Smooth muscle cell (in vitro differentiated cells): Measurements from ENCODE around the gene GPR156. TPM values are rescaled to one million over a fixed set of nuclear protein-coding genes. Genes with fewer than 3 reads are reported as not detected.

Source experiments
- DNase-seq: peaks from one replicate; lab custom pipeline; 2025; ENCODE audit not compliant: unreplicated experiment; lab: John Stamatoyannopoulos, UW
- H2AFZ ChIP-seq: fragments of 200-600 bp; sonication (generic); 2 replicates; pipeline ENCODE4 v1.6.0; 2016; ENCODE audit warnings: antibody characterized with exemption, low read depth, mild to moderate bottlenecking
- H3F3A ChIP-seq: fragments of 200-600 bp; sonication (generic); 2 replicates; pipeline ENCODE4 v1.6.0; 2017; ENCODE audit warnings: antibody characterized with exemption, low read depth
- H3K27ac ChIP-seq: fragments of 200-600 bp; sonication (generic); 2 replicates; pipeline ENCODE4 v1.5.1; 2016; ENCODE audit warnings: low read depth, mild to moderate bottlenecking
- H3K27me3 ChIP-seq: fragments of 200-600 bp; sonication (generic); 2 replicates; pipeline ENCODE4 v1.6.1; 2016; ENCODE audit warnings: low read depth, mild to moderate bottlenecking
- H3K36me3 ChIP-seq: fragments of 200-600 bp; sonication (generic); 2 replicates; pipeline ENCODE4 v1.5.1; 2016; ENCODE audit warnings: low read depth
- H3K4me1 ChIP-seq: fragments of 200-600 bp; sonication (generic); 2 replicates; pipeline ENCODE4 v1.5.1; 2016; ENCODE audit warnings: low read depth
- H3K4me2 ChIP-seq: fragments of 200-600 bp; sonication (generic); 2 replicates; pipeline ENCODE4 v1.6.0; 2016; ENCODE audit warnings: mild to moderate bottlenecking
- H3K4me3 ChIP-seq: fragments of 200-600 bp; sonication (generic); 2 replicates; pipeline ENCODE4 v1.5.1; 2016; ENCODE audit warnings: mild to moderate bottlenecking
- H3K79me2 ChIP-seq: fragments of 200-600 bp; sonication (generic); 2 replicates; pipeline ENCODE4 v1.6.0; 2016; ENCODE audit warnings: low read depth, mild to moderate bottlenecking
- H3K9ac ChIP-seq: fragments of 200-600 bp; sonication (generic); 2 replicates; pipeline ENCODE4 v1.6.0; 2016; ENCODE audit warnings: low read depth
- H3K9me3 ChIP-seq: fragments of 200-600 bp; sonication (generic); replicated peaks from 2 replicates; pipeline ENCODE4 v1.5.1; 2016; ENCODE audit warnings: low read depth
- H4K20me1 ChIP-seq: fragments of 200-600 bp; sonication (generic); 2 replicates; pipeline ENCODE4 v1.6.0; 2016; ENCODE audit warnings: low read depth
- WGBS: methylation state at CpG from one replicate; pipeline ENCODE4 v1.1.7; 2016; ENCODE audit warnings: low lambda C conversion rate; 5-methylcytosine and 5-hydroxymethylcytosine counted together
- polyA plus RNA-seq: library from polyadenylated mRNA; unstranded; fragments of >200 nt; fragmentation: Nextera tagmentation; extraction: Ambion mirVana; gene quantifications from 2 replicates; pipeline ENCODE4 v1.2.1, GENCODE V29; 2016
- total RNA-seq: library from RNA; depleted of rRNA; stranded (reverse); fragments of >200 nt; gene quantifications from 2 replicates; pipeline ENCODE4 v1.2.3, GENCODE V29; 2014
- TF ChIP-seq, protein P1 (sequence below): fragments of 200-600 bp; sonication (generic); IDR thresholded peaks from 2 replicates; pipeline ENCODE4 v1.5.1; 2017; ENCODE audit warnings: borderline replicate concordance, mild to moderate bottlenecking, antibody characterized with exemption; ENCODE audit not compliant: insufficient read depth, poor library complexity, severe bottlenecking

The GPR156 gene
- total and polyA plus RNA-seq, 2 experiments from 2014 or later, result 1.2 to 2.9 TPM

- Histone ChIP-seq H3F3A (no peaks in the 10 kb centered on the region), H3K4me1 (peaks cover 9% of the 10 kb centered on the region), H3K36me3 (no peaks in the 10 kb centered on the region), H3K4me2 (no peak overlapping the region), H3K9ac (no peak overlapping the region), H2AFZ (no peak overlapping the region), H3K79me2 (no peaks in the 10 kb centered on the region), H4K20me1 (no peaks in the 10 kb centered on the region), H3K27ac (no peak overlapping the region), H3K9me3 (no peaks in the 10 kb centered on the region), H3K27me3 (peaks cover 9% of the 10 kb centered on the region), H3K4me3 (no peak overlapping the region)
- TF ChIP-seq, protein P1, sequence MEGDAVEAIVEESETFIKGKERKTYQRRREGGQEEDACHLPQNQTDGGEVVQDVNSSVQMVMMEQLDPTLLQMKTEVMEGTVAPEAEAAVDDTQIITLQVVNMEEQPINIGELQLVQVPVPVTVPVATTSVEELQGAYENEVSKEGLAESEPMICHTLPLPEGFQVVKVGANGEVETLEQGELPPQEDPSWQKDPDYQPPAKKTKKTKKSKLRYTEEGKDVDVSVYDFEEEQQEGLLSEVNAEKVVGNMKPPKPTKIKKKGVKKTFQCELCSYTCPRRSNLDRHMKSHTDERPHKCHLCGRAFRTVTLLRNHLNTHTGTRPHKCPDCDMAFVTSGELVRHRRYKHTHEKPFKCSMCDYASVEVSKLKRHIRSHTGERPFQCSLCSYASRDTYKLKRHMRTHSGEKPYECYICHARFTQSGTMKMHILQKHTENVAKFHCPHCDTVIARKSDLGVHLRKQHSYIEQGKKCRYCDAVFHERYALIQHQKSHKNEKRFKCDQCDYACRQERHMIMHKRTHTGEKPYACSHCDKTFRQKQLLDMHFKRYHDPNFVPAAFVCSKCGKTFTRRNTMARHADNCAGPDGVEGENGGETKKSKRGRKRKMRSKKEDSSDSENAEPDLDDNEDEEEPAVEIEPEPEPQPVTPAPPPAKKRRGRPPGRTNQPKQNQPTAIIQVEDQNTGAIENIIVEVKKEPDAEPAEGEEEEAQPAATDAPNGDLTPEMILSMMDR, result no peak
- WGBS, result 81% methylated on average over 5 of the region's 5 CpGs
- DNase-seq, result no peak
These were observed 10.3 kb downstream of the GPR156 start for GRCh38 chr3:120274739-120275167.

DNA sequence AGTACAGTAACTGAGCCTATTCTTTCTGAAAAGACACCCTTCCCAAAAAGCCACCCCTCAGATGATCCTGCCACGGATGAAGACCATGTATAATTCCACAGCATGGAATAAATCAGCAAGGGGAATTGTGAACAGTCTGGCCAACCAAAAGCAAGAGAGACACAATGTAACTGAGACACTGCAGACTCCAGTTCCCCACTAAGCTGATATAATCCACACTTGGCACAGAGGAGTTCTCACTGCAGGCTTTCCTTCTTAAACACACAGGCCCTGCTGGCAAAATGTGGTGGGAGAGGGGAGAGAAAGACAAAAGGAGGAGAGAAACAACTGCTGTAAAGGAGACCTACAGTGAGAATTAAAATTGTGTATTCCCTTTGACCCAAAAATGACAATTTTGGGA is 12.7 kb downstream of the GPR156 start:
- H3K36me3 ChIP-seq, result no peaks in the 10 kb centered on the region
- H3K79me2 ChIP-seq, result no peaks in the 10 kb centered on the region
- DNase-seq, result no peak
- TF ChIP-seq, protein P1, result no peak
- H3K4me1 ChIP-seq, result peaks cover 9% of the 10 kb centered on the region
- peaks cover 9% of the 10 kb centered on the region for H3K27me3 ChIP-seq
- no peak overlapping the region for H3K27ac ChIP-seq
- no peaks in the 10 kb centered on the region for H3F3A ChIP-seq
- WGBS, result 15% methylated on average over 1 of the region's 1 CpG
- H4K20me1 ChIP-seq, result no peaks in the 10 kb centered on the region
- no peak overlapping the region for H3K9ac ChIP-seq
- H3K9me3 ChIP-seq, result no peaks in the 10 kb centered on the region
- no peak overlapping the region for H3K4me2 ChIP-seq
- no peak overlapping the region for H3K4me3 ChIP-seq
- H2AFZ ChIP-seq, result no peak overlapping the region

DNA sequence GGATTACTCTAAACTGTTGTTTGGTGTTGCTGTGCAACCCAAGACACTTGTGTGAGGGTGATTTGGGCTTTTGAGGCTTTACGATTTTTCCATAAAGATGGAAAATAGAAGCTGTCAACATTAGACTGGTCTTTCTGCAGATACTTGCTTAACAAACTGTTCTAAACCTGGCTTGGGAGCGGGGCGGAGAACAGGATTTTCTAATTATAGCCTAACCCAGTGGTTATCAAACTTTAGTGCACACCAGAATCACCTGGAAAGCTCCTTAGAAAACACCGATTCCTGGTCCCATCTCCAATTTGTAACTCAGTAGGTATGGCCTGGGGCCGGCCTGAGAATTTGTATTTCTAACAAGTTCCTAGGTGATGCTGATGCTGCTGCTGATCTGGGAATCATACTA is 19.0 kb downstream of the GPR156 start:
- Histone ChIP-seq H3K4me3 (no peak overlapping the region), H3F3A (no peaks in the 10 kb centered on the region), H3K9me3 (no peaks in the 10 kb centered on the region), H3K27me3 (no peaks in the 10 kb centered on the region), H3K9ac (no peak overlapping the region), H3K79me2 (no peaks in the 10 kb centered on the region), H2AFZ (no peak overlapping the region), H3K4me2 (no peak overlapping the region), H4K20me1 (no peaks in the 10 kb centered on the region), H3K36me3 (no peaks in the 10 kb centered on the region), H3K4me1 (no peaks in the 10 kb centered on the region), H3K27ac (no peak overlapping the region)
- no peak for DNase-seq
- 86% methylated on average over 5 of the region's 5 CpGs for WGBS
- TF ChIP-seq, protein P1, result no peak

DNA sequence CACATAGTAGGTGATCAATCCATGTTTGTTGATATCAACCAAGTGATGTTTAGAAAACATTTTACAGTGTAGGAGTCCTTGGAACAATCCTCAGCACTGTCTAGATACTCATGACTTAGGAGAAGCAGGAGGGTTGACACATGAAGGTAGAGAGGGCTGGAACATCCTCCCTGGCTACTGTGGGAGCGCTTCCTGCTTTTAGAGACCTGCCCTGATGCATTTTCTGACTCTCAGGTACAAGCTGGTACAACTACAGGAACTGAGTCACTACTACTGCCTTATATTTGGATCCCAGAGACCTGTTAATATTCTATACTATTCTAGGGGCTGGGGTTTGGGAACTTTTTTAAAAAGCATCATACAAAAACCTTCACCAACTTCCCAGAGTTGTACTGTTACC is 20.1 kb downstream of the GPR156 start:
- no peaks in the 10 kb centered on the region for H3K79me2 ChIP-seq
- no peaks in the 10 kb centered on the region for H3K4me1 ChIP-seq
- TF ChIP-seq, protein P1, result no peak
- no peaks in the 10 kb centered on the region for H3F3A ChIP-seq
- H3K4me3 ChIP-seq, result no peak overlapping the region
- no peaks in the 10 kb centered on the region for H4K20me1 ChIP-seq
- no peak overlapping the region for H3K4me2 ChIP-seq
- no peak overlapping the region for H2AFZ ChIP-seq
- H3K27me3 ChIP-seq, result no peaks in the 10 kb centered on the region
- H3K9me3 ChIP-seq, result no peaks in the 10 kb centered on the region
- 100% methylated on average over 1 of the region's 1 CpG for WGBS
- H3K9ac ChIP-seq, result no peak overlapping the region
- H3K27ac ChIP-seq, result no peak overlapping the region
- DNase-seq, result no peak
- H3K36me3 ChIP-seq, result no peaks in the 10 kb centered on the region
